CMK (cell line): ENCODE results near the gene ADGRA1.
"Not testable (repeated sequence)": the region's sequence is repeated elsewhere in the genome, so short reads cannot be mapped to it uniquely, and the experiment has no call there.

Source experiments
- DNase-seq: peaks from one replicate; pipeline ENCODE4 v3.0.0-alpha.2; 2010; ENCODE audit warnings: low read depth

The ADGRA1 gene

DNA sequence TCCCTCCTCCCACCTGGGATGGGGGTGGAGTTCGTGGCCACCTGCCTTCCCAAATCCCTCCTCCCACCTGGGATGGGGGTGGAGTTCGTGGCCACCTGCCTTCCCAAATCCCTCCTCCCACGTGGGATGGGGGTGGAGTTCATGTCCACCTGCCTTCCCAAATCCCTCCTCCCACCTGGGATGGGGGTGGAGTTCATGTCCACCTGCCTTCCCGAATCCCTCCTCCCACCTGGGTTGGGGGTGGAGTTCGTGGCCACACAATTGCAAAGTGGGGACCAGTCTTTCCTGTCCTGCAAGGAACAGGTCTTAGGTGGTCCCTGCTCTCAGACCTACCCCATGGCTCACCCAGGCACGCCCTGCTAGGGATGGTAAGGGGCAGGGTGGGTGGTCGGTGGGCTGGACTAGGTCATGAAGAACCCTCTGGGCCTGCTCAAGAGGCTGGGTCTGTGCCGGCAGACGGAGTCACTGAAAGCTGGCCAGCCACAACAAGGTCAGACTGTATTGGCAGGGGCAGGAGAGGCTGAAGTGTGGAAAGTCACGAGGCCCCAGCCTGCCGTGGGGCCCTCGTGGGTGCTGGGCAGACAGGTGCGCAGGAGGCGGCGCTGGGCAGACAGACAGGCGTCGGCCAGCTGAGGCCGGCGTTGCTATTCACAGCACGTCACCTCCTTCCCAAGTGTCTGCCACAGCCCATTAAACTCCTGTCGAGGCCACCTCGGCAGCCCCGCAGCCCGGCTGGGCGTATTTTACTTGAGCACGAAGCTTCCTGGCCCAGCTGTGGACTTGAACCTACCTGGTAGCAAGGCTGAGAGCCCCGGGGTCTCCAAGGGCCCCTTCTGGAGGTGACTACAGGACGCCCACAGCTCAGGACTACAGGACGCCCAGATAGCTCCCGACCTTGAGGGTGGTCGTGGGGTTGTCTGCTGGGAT lies 76.4 kb downstream of the ADGRA1 start:
- DNase-seq: no peak

DNA sequence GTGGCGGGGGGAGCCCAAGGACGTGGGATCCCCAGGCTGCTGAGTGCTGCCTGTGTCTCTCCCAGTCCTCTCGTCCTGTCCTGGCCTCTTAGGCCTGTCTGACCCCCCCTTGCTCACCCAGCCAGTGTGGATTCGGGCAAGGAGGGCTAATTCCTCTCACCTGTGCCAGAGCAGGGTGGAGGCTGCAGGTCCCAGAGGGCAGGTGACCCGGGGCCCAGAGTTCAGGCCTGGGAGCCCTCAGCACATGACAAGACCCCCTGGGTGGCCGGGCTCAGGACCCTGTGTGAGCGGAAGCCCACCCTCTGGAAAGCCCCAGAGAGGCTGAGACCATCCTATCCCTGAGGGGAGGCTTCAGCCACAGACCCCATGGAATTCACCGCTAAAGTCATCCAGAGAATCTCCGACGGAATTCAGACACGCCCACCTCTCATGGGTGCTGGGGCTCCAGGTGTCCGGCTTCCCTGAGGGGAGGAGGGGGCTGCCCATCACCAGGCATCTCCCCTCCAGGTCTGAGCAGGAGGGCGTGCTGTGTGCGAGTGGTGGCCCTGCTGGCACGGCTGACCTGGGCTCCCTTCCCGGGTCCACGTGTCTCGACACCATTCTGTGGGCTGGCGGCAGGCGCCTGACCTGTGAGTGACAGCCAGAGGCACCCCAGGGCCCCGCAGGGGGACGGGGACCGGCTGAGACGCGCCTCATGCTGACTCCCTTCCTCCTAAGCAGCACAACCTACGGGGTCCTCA lies 77.3 kb downstream of the ADGRA1 start:
- no peak for DNase-seq

DNA sequence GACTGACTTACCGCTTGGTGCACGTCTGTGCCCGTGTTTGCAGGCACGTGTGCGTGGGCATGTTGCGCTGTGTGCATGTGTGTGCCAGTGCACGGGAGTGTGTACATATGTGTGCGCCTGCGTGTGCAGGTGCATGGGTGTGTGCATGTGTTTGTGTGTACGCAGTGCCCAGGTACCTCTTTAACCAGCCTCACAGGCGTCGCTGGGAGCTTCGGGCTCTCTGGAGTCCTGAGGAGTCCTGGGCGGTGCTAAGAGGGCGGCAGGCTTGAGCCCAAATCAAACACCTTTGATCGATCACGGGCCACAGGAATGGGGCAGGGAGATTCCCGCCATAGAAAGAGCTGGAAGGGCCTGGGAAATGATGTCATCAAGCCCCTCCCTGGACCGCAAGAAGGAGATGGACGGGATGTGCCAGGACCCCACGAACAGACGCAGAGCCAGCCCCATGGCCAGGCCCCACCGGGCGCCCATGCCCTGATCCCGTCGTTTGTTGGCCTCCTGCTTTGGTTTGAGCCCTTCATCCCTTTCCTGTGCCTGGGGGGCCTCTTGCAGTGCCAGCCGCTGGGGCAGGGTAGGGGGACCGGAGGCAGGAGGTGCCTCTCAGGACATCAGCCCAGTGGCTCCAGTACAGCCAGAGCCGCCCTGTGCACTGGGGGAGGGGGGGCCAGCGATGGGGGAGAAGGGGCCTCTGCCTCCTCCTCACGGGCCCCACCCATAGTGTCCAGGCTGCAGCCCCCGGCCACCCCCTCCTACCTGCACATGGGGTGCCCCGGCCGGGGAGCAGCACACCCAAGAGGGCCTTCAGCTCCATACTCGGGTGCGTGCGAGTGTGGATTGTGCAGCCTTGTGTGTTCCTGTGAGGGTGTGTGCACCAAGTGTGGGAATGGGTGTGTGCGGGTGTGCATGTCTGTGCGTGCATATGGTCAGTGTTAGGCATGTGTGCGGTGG lies 78.1 kb downstream of the ADGRA1 start:
- DNase-seq: no peak

- no peak for DNase-seq
These were observed 78.7 kb downstream of the ADGRA1 start for GRCh38 chr10:133166504-133166827.

GRCh38 chr10:133166828-133167692 lies 79.3 kb downstream of the ADGRA1 start:
- DNase-seq: no peak

- no peak for DNase-seq
These were observed 80.2 kb downstream of the ADGRA1 start for GRCh38 chr10:133167693-133168616.

DNA sequence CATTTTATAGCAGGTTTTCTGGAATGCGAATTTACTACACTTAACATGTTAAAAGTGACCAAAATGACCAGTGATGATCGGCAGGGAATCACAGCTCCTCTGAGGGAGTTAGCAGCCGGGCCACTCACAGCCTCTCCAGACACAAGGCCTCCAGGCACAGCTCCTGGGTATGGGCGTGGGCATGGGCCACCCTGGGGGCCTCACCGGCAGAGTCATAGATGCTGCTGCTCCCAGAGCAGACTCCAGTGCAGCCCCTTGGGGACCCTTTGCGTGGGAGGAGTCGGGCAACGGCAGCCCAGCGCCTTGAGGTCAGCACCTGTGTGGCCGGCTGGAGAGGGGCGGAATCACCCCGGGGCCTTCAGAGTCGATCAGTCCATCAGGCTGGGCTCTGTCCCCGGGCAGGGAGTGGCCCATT lies 80.9 kb downstream of the ADGRA1 start:
- no peak for DNase-seq

- DNase-seq: no peak
These were observed 81.6 kb downstream of the ADGRA1 start for GRCh38 chr10:133169173-133169947.

GRCh38 chr10:133170092-133170491 lies 82.4 kb downstream of the ADGRA1 start:
- DNase-seq: no peak

- DNase-seq: no peak
These were observed 86.3 kb downstream of the ADGRA1 start for GRCh38 chr10:133173860-133174640.

- DNase-seq: no peak
These were observed 87.1 kb downstream of the ADGRA1 start for GRCh38 chr10:133174689-133175263.

- DNase-seq: not testable (repeated sequence)
These were observed 87.9 kb downstream of the ADGRA1 start for GRCh38 chr10:133175624-133176023.

DNA sequence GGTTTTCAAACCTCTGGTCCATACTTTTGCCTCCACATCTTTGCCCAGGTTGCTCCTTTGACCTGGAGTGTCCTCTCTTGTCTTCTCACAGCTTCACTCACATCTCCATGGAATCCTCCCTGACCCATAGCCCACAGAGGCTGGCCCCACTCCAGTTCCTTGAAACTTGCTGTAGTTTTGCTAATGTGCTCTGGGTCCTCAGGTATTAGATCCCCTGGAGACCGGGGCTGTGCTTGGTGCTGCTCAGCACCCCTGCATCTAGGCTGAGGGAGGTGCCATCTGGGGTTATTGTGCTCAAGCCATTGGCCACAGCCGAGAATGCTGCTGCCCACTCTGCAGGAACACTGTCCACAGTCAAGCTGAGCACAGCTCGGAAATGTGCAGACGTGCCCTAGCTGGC lies 88.8 kb downstream of the ADGRA1 start:
- DNase-seq: no peak

DNA sequence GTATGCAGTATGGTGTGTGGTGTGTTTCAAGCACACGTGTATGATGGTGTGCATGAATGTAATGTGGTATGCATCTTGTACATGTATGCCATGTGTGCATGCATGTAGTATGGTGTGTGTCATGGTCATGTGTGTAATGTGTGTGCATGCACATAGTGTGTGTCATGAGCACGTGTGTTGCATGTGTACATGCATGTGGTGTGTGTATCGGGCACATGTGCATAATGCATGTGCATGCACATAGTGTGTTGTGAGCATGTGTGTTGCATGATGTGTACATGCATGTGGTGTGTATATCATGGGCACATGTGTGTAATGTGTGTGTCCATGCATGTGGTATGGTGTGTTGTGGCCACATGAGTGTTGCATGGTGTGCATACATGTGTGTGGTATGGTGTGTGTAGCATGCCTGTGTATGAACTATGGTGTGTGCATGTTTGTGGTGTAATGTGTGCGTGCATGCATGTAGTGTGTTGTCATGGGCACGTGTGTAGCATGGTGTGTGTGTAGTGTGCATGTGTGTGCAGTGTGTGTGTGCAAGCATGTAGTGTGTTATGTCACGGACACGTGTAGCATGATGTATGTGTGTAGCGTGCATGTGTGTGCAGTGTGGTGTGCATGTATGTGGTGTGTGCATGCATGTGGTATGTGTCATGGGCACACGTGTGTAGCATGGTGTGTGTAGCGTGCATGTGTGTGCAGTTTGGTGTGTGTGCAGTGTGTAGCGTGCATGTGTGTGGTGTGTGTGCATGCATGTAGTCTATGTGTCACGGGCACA lies 89.8 kb downstream of the ADGRA1 start:
- DNase-seq: no peak

DNA sequence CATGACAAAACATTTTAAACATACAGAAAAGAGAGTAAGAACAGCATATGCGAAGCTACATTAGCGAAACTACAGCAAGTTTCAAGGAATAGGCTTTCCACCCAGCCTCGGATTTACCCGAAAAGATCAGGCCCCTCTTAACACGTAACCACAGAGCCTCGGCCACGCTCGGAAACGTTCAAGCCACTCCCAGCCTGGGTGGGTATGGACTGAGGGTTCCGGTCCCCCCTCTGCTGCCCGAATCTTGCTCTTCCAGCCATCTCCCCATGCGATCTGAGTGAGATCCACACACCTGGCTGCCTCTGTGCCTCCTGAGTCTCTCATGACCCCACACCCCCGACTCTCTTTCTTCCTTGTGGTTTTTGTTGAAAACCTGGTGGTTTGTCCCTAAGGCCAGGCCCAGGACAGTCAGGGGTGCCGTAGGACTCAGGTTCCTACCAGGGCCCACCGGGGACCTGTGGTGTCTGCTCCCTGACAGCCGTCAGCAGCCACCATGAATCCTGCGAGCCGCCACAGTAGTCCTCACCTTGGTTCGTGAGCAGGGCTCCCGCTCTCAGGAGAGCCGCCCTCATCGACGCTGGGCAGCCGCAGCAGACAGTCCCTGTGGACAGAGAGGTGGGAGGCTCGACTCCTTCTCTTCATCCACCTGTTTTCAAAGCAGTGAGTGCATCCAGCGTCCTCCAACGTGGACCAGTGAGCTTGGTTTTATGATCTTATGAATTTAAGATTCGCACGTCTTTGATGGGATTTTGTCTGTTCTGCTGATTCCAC lies 90.8 kb downstream of the ADGRA1 start:
- DNase-seq: no peak

GRCh38 chr10:133179128-133179520 lies 91.4 kb downstream of the ADGRA1 start:
- DNase-seq: no peak

- DNase-seq: no peak
These were observed 91.9 kb downstream of the ADGRA1 start for GRCh38 chr10:133179651-133180050.
